GM12878 (cell line): ENCODE measurements around the gene UBAC2. TPM values are rescaled to one million over a fixed set of nuclear protein-coding genes. Genes with fewer than 3 reads are reported as not detected.

Experiments used
- CEBPB ChIP-seq, 2 experiments: fragments of 150-350 bp in 1 of 2; IDR thresholded peaks; 2 replicates each; pipeline ENCODE4 v1.6.1; 2012 to 2014; ENCODE audit warnings: low read depth in 2 of 2, low read length in 2 of 2, borderline replicate concordance in 1 of 2, inconsistent platforms in 1 of 2
- CEBPZ ChIP-seq: fragments of 150-350 bp; IDR thresholded peaks from 2 replicates; pipeline ENCODE4 v1.6.1; 2016; ENCODE audit warnings: low read depth, low read length
- HDAC2 ChIP-seq: fragments of 200-600 bp; sonication (generic); IDR thresholded peaks from 2 replicates; pipeline ENCODE4 v1.6.1; 2017
- LARP7 ChIP-seq: fragments of 450-650 bp; IDR thresholded peaks from 2 replicates; pipeline ENCODE4 v1.6.1; 2017; ENCODE audit warnings: mild to moderate bottlenecking
- PAX5 ChIP-seq: IDR thresholded peaks from 2 replicates; pipeline ENCODE4 v1.6.1; 2011; ENCODE audit warnings: low read depth, low read length, borderline replicate concordance
- SPI1 ChIP-seq: IDR thresholded peaks from 2 replicates; pipeline ENCODE4 v1.6.1; 2011; ENCODE audit warnings: low read depth, mild to moderate bottlenecking, low read length, moderate library complexity, borderline replicate concordance; ENCODE audit not compliant: insufficient read depth
- SREBF1 ChIP-seq: IDR thresholded peaks from 2 replicates; pipeline ENCODE4 v1.6.1; 2012; ENCODE audit warnings: mild to moderate bottlenecking, low read length
- SREBF2 ChIP-seq: IDR thresholded peaks from 2 replicates; pipeline ENCODE4 v1.6.1; 2012; ENCODE audit warnings: mild to moderate bottlenecking, low read length
- YY1 ChIP-seq: IDR thresholded peaks from 2 replicates; pipeline ENCODE4 v1.6.1; 2011; ENCODE audit warnings: low read depth, mild to moderate bottlenecking, low read length
- ZNF207 ChIP-seq: fragments of 450-650 bp; IDR thresholded peaks from 2 replicates; pipeline ENCODE4 v1.6.1; 2014; ENCODE audit warnings: antibody characterized with exemption, mild to moderate bottlenecking, borderline replicate concordance
- polyA plus RNA-seq, 11 experiments: library from polyadenylated mRNA; depleted of rRNA in 4 of 11; unstranded in 6 of 11; stranded (reverse) in 5 of 11; fragments of >200 nt; fragmentation: Nextera tagmentation in 4 of 11; fragmentation: Illumina TruSeq in 1 of 11; extraction: Ambion mirVana in 4 of 11; extraction: Trizol in 1 of 11; gene quantifications; 1 replicate in 1 of 11; 2 replicates in 10 of 11; pipeline versions ENCODE4 v1.2.1 to v1.2.3, GENCODE V29; 2011 to 2016; ENCODE audit warnings: inconsistent platforms in 2 of 11, missing spikeins in 2 of 11, low read depth in 1 of 11
- total RNA-seq, 4 experiments: library from RNA; depleted of rRNA in 3 of 4; stranded (reverse); fragments of >200 nt in 3 of 4; fragmentation: Illumina TruSeq in 1 of 4; extraction: Trizol in 1 of 4; gene quantifications; 2 replicates each; pipeline versions ENCODE4 v1.2.1 to v1.2.3, GENCODE V29; 2013 to 2021
- TF ChIP-seq, protein P1 (sequence below): fragments of 450-650 bp; IDR thresholded peaks from 2 replicates; pipeline ENCODE4 v1.6.1; 2018; ENCODE audit warnings: mild to moderate bottlenecking, low read depth, moderate library complexity; ENCODE audit not compliant: partially characterized antibody
- TF ChIP-seq, protein P2 (sequence below): fragments of 450-650 bp; IDR thresholded peaks from 2 replicates; pipeline ENCODE4 v1.6.1; 2017; ENCODE audit warnings: mild to moderate bottlenecking
- TF ChIP-seq, protein P3 (sequence below): IDR thresholded peaks from 2 replicates; pipeline ENCODE4 v1.6.1; 2011; ENCODE audit warnings: borderline replicate concordance, low read depth, mild to moderate bottlenecking, moderate library complexity, mixed read lengths, low read length; ENCODE audit not compliant: insufficient read depth; ENCODE audit errors: extremely low read length
- TF ChIP-seq, protein P4 (sequence below): fragments of 450-650 bp; IDR thresholded peaks from 2 replicates; pipeline ENCODE4 v1.6.1; 2017; ENCODE audit warnings: mild to moderate bottlenecking, low read depth, inconsistent platforms; ENCODE audit not compliant: poor library complexity, severe bottlenecking

Gene UBAC2
- total and polyA plus RNA-seq, 10 of the 15 experiments (the other 5 are each of a cell fraction or from before 2014, with no cell fraction given): 3.0 to 54.6 (median 17.4) TPM

GRCh38 chr13:99200432-99201167 lies at the start of gene UBAC2 (continued):
- TF ChIP-seq ZNF207 (no peak), YY1 (peak; percentile 94), SPI1 (peak; percentile 80), SREBF2 (no peak), HDAC2 (no peak), CEBPB (IDR thresholded peaks at IDR 0.05; ENCODE audit: borderline replicate concordance in 1 of 2, low read depth in 2 of 2, low read length in 2 of 2) (no peak), CEBPZ (no peak), SREBF1 (no peak), PAX5 (no peak; the same call in 1 of the 2 replicates), LARP7 (no peak; the same call in none of the 2 replicates)
- TF ChIP-seq, protein P1, sequence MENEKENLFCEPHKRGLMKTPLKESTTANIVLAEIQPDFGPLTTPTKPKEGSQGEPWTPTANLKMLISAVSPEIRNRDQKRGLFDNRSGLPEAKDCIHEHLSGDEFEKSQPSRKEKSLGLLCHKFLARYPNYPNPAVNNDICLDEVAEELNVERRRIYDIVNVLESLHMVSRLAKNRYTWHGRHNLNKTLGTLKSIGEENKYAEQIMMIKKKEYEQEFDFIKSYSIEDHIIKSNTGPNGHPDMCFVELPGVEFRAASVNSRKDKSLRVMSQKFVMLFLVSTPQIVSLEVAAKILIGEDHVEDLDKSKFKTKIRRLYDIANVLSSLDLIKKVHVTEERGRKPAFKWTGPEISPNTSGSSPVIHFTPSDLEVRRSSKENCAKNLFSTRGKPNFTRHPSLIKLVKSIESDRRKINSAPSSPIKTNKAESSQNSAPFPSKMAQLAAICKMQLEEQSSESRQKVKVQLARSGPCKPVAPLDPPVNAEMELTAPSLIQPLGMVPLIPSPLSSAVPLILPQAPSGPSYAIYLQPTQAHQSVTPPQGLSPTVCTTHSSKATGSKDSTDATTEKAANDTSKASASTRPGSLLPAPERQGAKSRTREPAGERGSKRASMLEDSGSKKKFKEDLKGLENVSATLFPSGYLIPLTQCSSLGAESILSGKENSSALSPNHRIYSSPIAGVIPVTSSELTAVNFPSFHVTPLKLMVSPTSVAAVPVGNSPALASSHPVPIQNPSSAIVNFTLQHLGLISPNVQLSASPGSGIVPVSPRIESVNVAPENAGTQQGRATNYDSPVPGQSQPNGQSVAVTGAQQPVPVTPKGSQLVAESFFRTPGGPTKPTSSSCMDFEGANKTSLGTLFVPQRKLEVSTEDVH: no peak
- TF ChIP-seq, protein P2, sequence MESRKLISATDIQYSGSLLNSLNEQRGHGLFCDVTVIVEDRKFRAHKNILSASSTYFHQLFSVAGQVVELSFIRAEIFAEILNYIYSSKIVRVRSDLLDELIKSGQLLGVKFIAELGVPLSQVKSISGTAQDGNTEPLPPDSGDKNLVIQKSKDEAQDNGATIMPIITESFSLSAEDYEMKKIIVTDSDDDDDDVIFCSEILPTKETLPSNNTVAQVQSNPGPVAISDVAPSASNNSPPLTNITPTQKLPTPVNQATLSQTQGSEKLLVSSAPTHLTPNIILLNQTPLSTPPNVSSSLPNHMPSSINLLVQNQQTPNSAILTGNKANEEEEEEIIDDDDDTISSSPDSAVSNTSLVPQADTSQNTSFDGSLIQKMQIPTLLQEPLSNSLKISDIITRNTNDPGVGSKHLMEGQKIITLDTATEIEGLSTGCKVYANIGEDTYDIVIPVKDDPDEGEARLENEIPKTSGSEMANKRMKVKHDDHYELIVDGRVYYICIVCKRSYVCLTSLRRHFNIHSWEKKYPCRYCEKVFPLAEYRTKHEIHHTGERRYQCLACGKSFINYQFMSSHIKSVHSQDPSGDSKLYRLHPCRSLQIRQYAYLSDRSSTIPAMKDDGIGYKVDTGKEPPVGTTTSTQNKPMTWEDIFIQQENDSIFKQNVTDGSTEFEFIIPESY: no peak
- TF ChIP-seq, protein P3, sequence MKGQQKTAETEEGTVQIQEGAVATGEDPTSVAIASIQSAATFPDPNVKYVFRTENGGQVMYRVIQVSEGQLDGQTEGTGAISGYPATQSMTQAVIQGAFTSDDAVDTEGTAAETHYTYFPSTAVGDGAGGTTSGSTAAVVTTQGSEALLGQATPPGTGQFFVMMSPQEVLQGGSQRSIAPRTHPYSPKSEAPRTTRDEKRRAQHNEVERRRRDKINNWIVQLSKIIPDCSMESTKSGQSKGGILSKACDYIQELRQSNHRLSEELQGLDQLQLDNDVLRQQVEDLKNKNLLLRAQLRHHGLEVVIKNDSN: no peak
- TF ChIP-seq, protein P4, sequence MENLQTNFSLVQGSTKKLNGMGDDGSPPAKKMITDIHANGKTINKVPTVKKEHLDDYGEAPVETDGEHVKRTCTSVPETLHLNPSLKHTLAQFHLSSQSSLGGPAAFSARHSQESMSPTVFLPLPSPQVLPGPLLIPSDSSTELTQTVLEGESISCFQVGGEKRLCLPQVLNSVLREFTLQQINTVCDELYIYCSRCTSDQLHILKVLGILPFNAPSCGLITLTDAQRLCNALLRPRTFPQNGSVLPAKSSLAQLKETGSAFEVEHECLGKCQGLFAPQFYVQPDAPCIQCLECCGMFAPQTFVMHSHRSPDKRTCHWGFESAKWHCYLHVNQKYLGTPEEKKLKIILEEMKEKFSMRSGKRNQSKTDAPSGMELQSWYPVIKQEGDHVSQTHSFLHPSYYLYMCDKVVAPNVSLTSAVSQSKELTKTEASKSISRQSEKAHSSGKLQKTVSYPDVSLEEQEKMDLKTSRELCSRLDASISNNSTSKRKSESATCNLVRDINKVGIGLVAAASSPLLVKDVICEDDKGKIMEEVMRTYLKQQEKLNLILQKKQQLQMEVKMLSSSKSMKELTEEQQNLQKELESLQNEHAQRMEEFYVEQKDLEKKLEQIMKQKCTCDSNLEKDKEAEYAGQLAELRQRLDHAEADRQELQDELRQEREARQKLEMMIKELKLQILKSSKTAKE: no peak
